IPS-NIHi7 (cell line): ENCODE data around the gene SETD1A.
"Not testable (repeated sequence)": the region's sequence is repeated elsewhere in the genome, so short reads cannot be mapped to it uniquely, and the experiment has no call there.

Experiments
- DNase-seq: peaks from one replicate; pipeline ENCODE4 v3.0.0; 2012; ENCODE audit warnings: mixed read lengths; ENCODE audit errors: extremely low spot score

Gene SETD1A

GRCh38 chr16:30929167-30929566 is 28.4 kb upstream of the SETD1A start:
- DNase-seq = no peak

GRCh38 chr16:30930160-30930571 is 27.4 kb upstream of the SETD1A start:
- DNase-seq = no peak

- DNase-seq = no peak
Observed at GRCh38 chr16:30931068-30931650, 26.4 kb upstream of the SETD1A start.

- DNase-seq = peak; percentile 73
Observed at GRCh38 chr16:30934827-30935557, 22.6 kb upstream of the SETD1A start.

GRCh38 chr16:30937692-30938091 is 19.9 kb upstream of the SETD1A start:
- no peak for DNase-seq

- DNase-seq = not testable (repeated sequence)
Observed at GRCh38 chr16:30939571-30939970, 18.0 kb upstream of the SETD1A start.

- peak; percentile 89 for DNase-seq
Observed at GRCh38 chr16:30941600-30942425, 15.7 kb upstream of the SETD1A start.

- DNase-seq = no peak
Observed at GRCh38 chr16:30942426-30942806, 15.1 kb upstream of the SETD1A start.

GRCh38 chr16:30944352-30944751 is 13.2 kb upstream of the SETD1A start:
- DNase-seq = no peak

GRCh38 chr16:30946671-30947540 is 10.6 kb upstream of the SETD1A start:
- DNase-seq = no peak

- no peak for DNase-seq
Observed at GRCh38 chr16:30947541-30947858, 10.1 kb upstream of the SETD1A start.

- DNase-seq = peak; percentile 94
Observed at GRCh38 chr16:30947859-30948666, 9.5 kb upstream of the SETD1A start.

- DNase-seq = peak; percentile 45
Observed at GRCh38 chr16:30948667-30949649, 8.6 kb upstream of the SETD1A start, which contains the start of gene ORAI3. Gene ORAI3 (plus strand): TSS chr16:30949068. CDS start chr16:30949290, 222 bp downstream.

- DNase-seq = no peak
Observed at GRCh38 chr16:30949650-30950515, 7.7 kb upstream of the SETD1A start.

- DNase-seq = no peak
Observed at GRCh38 chr16:30950516-30951065, 7.0 kb upstream of the SETD1A start.

GRCh38 chr16:30951193-30951592 is 6.4 kb upstream of the SETD1A start:
- no peak for DNase-seq

GRCh38 chr16:30951750-30952149 is 5.8 kb upstream of the SETD1A start:
- DNase-seq = no peak

GRCh38 chr16:30953111-30953510 is 4.4 kb upstream of the SETD1A start:
- no peak for DNase-seq
